Astrocyte of the spinal cord (primary cell): ENCODE measurements around the gene KRTAP10-4.

Source experiments
- DNase-seq: peaks from one replicate; pipeline ENCODE4 v3.0.0; 2011; ENCODE audit warnings: low read depth, low spot score
- H3K4me3 ChIP-seq: 2 replicates; pipeline ENCODE4 v1.5.1; 2011; ENCODE audit warnings: low read depth, mild to moderate bottlenecking, low read length, moderate library complexity
- CTCF ChIP-seq: IDR thresholded peaks from 2 replicates; pipeline ENCODE4 v1.5.1; 2012; ENCODE audit warnings: low read depth, mild to moderate bottlenecking, low read length, inconsistent platforms
- in situ Hi-C: cut with HindIII; loops from 2 replicates; pipeline ENCODE4 v1.10.0; 2017; ENCODE audit warnings: low sequenced_read_pairs

KRTAP10-4 gene

GRCh38 chr21:44527983-44528633, 45.4 kb upstream of the KRTAP10-4 start:
- no peak overlapping the region for H3K4me3 ChIP-seq
- DNase-seq = no peak
- TF ChIP-seq CTCF = no peak
- in situ Hi-C loops = no loop called here

DNA sequence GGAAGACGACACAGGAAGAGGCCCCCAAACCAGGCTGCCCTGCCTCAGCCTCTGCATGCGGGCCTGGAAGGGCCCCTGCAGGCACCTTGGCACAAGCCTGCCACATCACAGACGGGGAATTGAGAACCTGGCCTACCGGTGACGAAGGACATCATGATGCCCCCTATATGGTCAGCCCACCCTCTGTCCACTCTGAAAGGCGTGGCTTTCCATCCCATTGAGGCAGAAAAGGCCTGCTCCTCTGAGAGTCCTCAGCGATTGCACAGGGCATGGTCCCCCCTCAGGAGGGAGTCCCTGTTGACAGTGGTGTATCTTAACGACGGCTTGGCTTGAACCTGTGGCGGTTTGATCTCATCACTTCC, 44.9 kb upstream of the KRTAP10-4 start:
- H3K4me3 ChIP-seq = no peak overlapping the region
- no peak for TF ChIP-seq CTCF
- in situ Hi-C loops = no loop called here
- DNase-seq = no peak

- no peak overlapping the region for H3K4me3 ChIP-seq
- no peak for TF ChIP-seq CTCF
- in situ Hi-C loops = no loop called here
Observed at GRCh38 chr21:44529011-44529421, 44.5 kb upstream of the KRTAP10-4 start.

GRCh38 chr21:44529503-44530125, 43.9 kb upstream of the KRTAP10-4 start:
- TF ChIP-seq CTCF = no peak
- in situ Hi-C loops = no loop called here
- no peak overlapping the region for H3K4me3 ChIP-seq
- DNase-seq = no peak

More at GRCh38 chr21:44529011-44529421, 44.5 kb upstream of the KRTAP10-4 start:
- no peak for DNase-seq

GRCh38 chr21:44530221-44530902, 43.2 kb upstream of the KRTAP10-4 start:
- DNase-seq = no peak
- no peak for TF ChIP-seq CTCF
- H3K4me3 ChIP-seq = no peak overlapping the region
- in situ Hi-C loops = no loop called here

- no peak overlapping the region for H3K4me3 ChIP-seq
- no peak for DNase-seq
- TF ChIP-seq CTCF = no peak
- in situ Hi-C loops = no loop called here
Observed at GRCh38 chr21:44530903-44531605, 42.5 kb upstream of the KRTAP10-4 start.
